Stimulated activated CD4-positive, alpha-beta T cell treated with anti-CD3 and anti-CD28 coated beads, Interleukin-4, amount 100 ng/mL, for 1 hour (primary cell): ENCODE results near the gene ZNF273.
"Not testable (repeated sequence)": the region's sequence is repeated elsewhere in the genome, so short reads cannot be mapped to it uniquely, and the experiment has no call there.

Source experiments
- DNase-seq: peaks from one replicate; pipeline ENCODE4 v3.0.0-alpha.2; 2020

Gene ZNF273

GRCh38 chr7:64947252-64948000 is 44.4 kb downstream of the ZNF273 start:
- DNase-seq: no peak

DNA sequence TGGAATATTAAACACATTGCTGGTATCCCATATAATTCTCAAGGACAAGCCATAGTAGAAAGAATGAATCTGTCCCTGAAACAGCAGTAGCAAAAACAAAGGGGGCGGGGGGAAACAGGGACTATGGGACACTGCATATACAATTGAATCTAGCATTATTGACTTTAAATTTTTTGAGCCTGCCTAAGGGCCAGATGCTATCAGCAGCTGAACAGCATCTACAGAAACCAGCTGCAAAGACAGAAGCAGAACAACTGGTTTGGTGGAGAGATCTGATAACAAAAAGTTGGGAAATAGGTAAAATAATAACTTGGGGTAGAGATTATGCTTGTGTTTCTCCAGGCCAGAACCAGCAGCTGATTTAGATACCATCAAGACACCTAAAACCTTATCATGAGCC is 45.7 kb downstream of the ZNF273 start:
- not testable (repeated sequence) for DNase-seq

GRCh38 chr7:64950673-64951072 is 47.6 kb downstream of the ZNF273 start:
- not testable (repeated sequence) for DNase-seq

DNA sequence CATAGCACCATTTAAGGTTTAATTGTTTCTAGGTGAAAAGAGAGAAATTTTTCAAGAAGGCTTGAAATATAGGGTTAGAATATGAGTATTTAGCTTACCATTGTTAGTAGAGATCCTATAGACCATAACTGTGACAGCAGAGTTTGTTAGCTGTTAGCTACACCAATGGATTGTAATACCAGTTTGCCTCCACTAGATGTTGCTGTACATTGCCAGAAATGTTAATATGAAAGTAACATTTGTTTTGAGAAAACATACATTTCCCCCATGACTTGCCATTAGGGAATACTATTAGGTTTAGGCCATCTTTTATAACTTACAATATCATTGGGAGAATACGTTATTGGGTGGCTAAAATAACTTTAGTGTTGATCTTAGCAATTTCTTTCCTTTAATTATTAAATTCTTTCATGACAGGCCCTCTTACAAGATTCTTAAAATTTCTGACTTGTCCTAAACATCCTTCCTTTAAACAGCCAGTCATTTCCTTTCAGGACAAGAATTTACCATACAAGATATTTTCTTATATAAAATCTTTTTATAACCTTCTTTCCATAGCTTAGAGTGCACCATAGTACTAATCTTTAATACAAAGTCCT is 48.3 kb downstream of the ZNF273 start:
- no peak for DNase-seq

DNA sequence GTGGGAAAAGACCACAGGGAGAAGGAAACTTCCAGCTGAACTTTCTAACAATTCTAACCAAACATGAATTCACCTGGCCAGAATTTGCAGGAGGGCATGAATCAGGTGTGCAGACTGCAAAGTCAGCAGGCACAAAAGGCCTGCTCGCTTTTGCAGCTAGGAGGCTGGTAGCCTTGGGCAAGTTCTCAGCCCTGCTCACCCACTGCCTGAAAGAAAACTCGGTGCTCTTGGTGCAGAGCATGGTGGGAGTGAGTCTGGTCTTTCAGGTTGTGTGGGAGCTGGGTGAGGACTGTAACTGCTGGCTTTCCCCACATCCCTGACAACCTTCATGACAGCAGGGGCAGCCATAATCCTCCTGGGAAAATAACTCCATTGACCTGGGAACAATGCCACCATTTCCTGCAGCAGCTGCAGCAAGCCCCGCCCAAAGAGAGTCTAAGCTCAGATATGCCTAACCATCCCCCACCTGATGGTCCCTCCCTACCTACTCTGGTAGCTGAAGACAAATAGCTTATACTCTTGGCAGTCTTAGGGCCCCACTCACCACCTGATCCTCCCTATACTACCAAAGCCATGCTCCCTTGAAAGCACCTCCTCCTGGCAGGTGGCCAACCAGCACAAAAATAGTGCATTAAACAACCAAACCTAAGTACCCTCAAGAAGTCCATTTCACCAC is 56.1 kb downstream of the ZNF273 start:
- DNase-seq: no peak

- DNase-seq: no peak
Observed at GRCh38 chr7:64965594-64965993, 62.5 kb downstream of the ZNF273 start.

DNA sequence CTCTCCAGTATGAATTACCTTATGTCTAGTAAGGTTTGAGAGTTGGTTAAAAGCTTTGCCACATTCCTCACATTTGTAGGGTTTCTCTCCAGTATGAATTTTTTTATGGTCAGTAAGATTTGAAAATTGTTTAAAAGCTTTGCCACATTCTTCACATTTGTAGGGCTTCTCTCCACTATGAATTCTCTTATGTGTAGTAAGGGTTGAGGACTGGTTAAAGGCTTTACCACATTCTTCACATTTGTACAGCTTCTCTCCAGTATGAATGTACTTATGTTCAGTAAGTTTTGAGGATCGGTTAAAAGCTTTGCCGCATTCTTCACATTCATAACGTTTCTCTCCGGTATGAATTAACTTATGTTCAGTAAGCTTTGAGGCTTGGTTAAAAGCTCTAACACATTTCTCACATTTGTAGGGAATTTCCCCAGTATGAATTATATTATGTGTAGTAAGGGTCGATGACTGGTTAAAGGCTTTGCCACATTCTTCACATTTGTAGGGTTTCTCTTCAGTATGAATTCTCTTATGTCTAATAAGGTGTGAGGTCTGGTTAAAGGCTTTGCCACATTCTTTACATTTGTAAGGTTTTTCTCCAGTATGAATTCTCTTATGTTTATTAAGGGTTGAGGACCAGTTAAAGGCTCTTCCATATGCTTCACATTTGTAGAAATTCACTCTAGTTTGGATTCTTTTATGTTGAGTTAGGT is 75.6 kb downstream of the ZNF273 start:
- DNase-seq: no peak
